Measurements from ENCODE around the gene OBSCN. TPM values are rescaled to one million over a fixed set of nuclear protein-coding genes. Genes with fewer than 3 reads are reported as not detected.
"Not testable (repeated sequence)": the region's sequence is repeated elsewhere in the genome, so short reads cannot be mapped to it uniquely, and the experiment has no call there.

OBSCN gene
- total and polyA plus RNA-seq, 2 of the 4 experiments (the other 2 are of a cell fraction) = 4.1 to 9.5 TPM

DNA sequence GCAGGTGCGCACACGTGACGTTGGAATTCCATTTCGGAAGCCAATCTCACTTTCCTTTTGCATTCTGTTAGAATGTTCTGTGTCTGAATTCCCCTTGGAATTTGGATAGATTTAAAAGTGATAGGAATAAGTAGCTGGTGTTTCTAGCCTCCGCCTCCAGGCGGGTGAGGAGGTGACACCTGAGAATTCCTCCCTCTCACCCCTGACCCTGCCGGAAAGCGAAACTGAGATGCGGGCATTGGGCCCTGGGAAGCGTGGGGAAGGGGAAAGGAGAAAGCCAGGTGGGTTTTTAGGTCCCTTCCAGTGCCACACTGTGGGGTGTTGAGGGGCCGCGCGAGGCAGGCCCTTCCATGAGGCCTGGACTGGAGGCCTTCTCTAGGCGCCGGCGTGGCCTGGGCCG is 61.6 kb downstream of the OBSCN start:
- H2BK5ac ChIP-seq (ENCODE audit: low read depth, low read length, poor library complexity, severe bottlenecking); BruUV-seq (replicated peaks); H3K9me1 ChIP-seq (ENCODE audit: insufficient read depth, low read length); H3K9ac ChIP-seq (ENCODE audit: low read depth, low read length); H3K9me3 ChIP-seq (ENCODE audit: control insufficient read depth, insufficient read depth, low read length); dilution Hi-C loops (cut with HindIII; ENCODE audit: low sequenced_read_pairs, unreplicated experiment); H4K91ac ChIP-seq (ENCODE audit: insufficient read depth, low read depth, low read length); ATAC-seq (ENCODE audit: low read depth); H2BK20ac ChIP-seq (ENCODE audit: low read depth, low read length); H2BK15ac ChIP-seq (ENCODE audit: low read depth, low read length); H3K18ac ChIP-seq (ENCODE audit: low read depth, low read length); H3K4ac ChIP-seq (ENCODE audit: low read depth, low read length); H3K4me1 ChIP-seq (ENCODE audit: control insufficient read depth, insufficient read depth, low read length); H3K4me3 ChIP-seq (ENCODE audit: insufficient read depth, low read depth, low read length); H4K5ac ChIP-seq (ENCODE audit: low read depth, low read length); H2AK5ac ChIP-seq (ENCODE audit: low read depth, low read length); in situ Hi-C loops (cut with MboI; ENCODE audit: low sequenced_read_pairs); H4K20me1 ChIP-seq (ENCODE audit: insufficient read depth, low read length); H3K56ac ChIP-seq (ENCODE audit: extremely low read depth, insufficient read depth, low read length); H2BK120ac ChIP-seq (ENCODE audit: low read depth, low read length); H3K23ac ChIP-seq (ENCODE audit: low read depth, low read length); H3K4me2 ChIP-seq (ENCODE audit: low read depth, low read length); H2AK9ac ChIP-seq (replicated peaks; ENCODE audit: low read depth, low read length, poor library complexity); H3K27me3 ChIP-seq (ENCODE audit: control insufficient read depth, insufficient read depth, low read length); H4K8ac ChIP-seq (ENCODE audit: low read depth in 2 of 2, low read length in 2 of 2); H2AFZ ChIP-seq (replicated peaks; ENCODE audit: low read length, poor library complexity); H3K27ac ChIP-seq (ENCODE audit: insufficient read depth, low read length); DNase-seq; POLR2A ChIA-PET (ENCODE audit: unreplicated experiment); intact Hi-C loops (cut with micrococcal nuclease): not testable (repeated sequence)
- 0 out of 2 replicates have a peak overlapping the region, but pooled peaks have one; percentile 29 for H3K14ac ChIP-seq (replicated peaks; ENCODE audit: low read depth, low read length)
- H3K79me1 ChIP-seq (ENCODE audit: low read depth in 1 of 2, low read length in 2 of 2) = peaks cover 0 to 15% of the 10 kb centered on the region in 2 experiments; a peak in 3 of 4 replicates
- CTCF ChIA-PET = interaction anchor here (1.0 kb wide), 1 partner anchor 42 kb away, joined by 3 read pairs; no protein-coding TSS in a partner anchor
- no CpG with 5 or more reads among the region's 17 CpGs for WGBS, 2 experiments (ENCODE audit: extremely low coverage in 2 of 2, insufficient read length in 1 of 2)
- peaks cover 23% of the 10 kb centered on the region for H3K36me3 ChIP-seq (ENCODE audit: control insufficient read depth, insufficient read depth, low read length)
